ENCODE results near the gene PDZRN3. TPM values are rescaled to one million over a fixed set of nuclear protein-coding genes. Genes with fewer than 3 reads are reported as not detected.
A peak's percentile ranks its signal among the peaks of the same experiment; 100 is the strongest.
"Not testable (repeated sequence)": the region's sequence is repeated elsewhere in the genome, so short reads cannot be mapped to it uniquely, and the experiment has no call there.

PDZRN3 gene
- total and polyA plus RNA-seq, 4 donors, result 7.3 to 36.4 (median 16.3) TPM

GRCh38 chr3:73469331-73469730, 155.4 kb downstream of the PDZRN3 start:
- no peak overlapping the region for H3K4me3 ChIP-seq
- H3K27ac ChIP-seq (ENCODE audit: low read depth in 1 of 2, low read length in 1 of 2), result no peak overlapping the region
- TF ChIP-seq CTCF (IDR thresholded peaks at IDR 0.05; ENCODE audit: control extremely low read depth, extremely low read depth), result no peak
- H3K9me3 ChIP-seq (ENCODE audit: control insufficient read depth in 4 of 4, insufficient read depth in 3 of 4, low read length in 3 of 4), result no peaks in the 10 kb centered on the region
- ATAC-seq (ENCODE audit: insufficient read depth, low FRiP score) (no peak), DNase-seq (no peak)
- H3K4me1 ChIP-seq (ENCODE audit: control insufficient read depth in 5 of 5, insufficient read depth in 5 of 5, low read length in 5 of 5), result peaks cover 1 to 40% (median 14%) of the 10 kb centered on the region in 5 donors
- H3K27me3 ChIP-seq (ENCODE audit: control insufficient read depth in 3 of 3, insufficient read depth in 3 of 3, low read length in 2 of 3), result no peaks in the 10 kb centered on the region
- no peaks in the 10 kb centered on the region for H3K36me3 ChIP-seq (ENCODE audit: control insufficient read depth in 4 of 4, insufficient read depth in 4 of 4, low read length in 4 of 4)
- no peak overlapping the region for H3K9ac ChIP-seq (ENCODE audit: insufficient read depth in 1 of 2, low read length in 2 of 2)
- WGBS, 2 donors, result 90 to 91% methylated on average over 9 of the region's 9 CpGs

GRCh38 chr3:73467211-73467610, 157.5 kb downstream of the PDZRN3 start:
- WGBS, 2 donors, result 73 to 82% methylated on average over 3 of the region's 3 CpGs
- Histone ChIP-seq H3K27me3 (ENCODE audit: control insufficient read depth in 3 of 3, insufficient read depth in 3 of 3, low read length in 2 of 3) (no peaks in the 10 kb centered on the region), H3K27ac (ENCODE audit: low read depth in 1 of 2, low read length in 1 of 2) (no peak overlapping the region), H3K4me1 (ENCODE audit: control insufficient read depth in 5 of 5, insufficient read depth in 5 of 5, low read length in 5 of 5) (peaks cover 2 to 43% (median 14%) of the 10 kb centered on the region in 5 donors), H3K4me3 (no peak overlapping the region), H3K36me3 (ENCODE audit: control insufficient read depth in 4 of 4, insufficient read depth in 4 of 4, low read length in 4 of 4) (no peaks in the 10 kb centered on the region), H3K9me3 (ENCODE audit: control insufficient read depth in 4 of 4, insufficient read depth in 3 of 4, low read length in 3 of 4) (no peaks in the 10 kb centered on the region), H3K9ac (ENCODE audit: insufficient read depth in 1 of 2, low read length in 2 of 2) (no peak overlapping the region)
- TF ChIP-seq CTCF (IDR thresholded peaks at IDR 0.05; ENCODE audit: control extremely low read depth, extremely low read depth), result no peak
- ATAC-seq (ENCODE audit: insufficient read depth, low FRiP score) (no peak), DNase-seq (no peak)

- Histone ChIP-seq H3K4me3 (no peak overlapping the region), H3K9me3 (ENCODE audit: control insufficient read depth in 4 of 4, insufficient read depth in 3 of 4, low read length in 3 of 4) (no peaks in the 10 kb centered on the region), H3K27me3 (ENCODE audit: control insufficient read depth in 3 of 3, insufficient read depth in 3 of 3, low read length in 2 of 3) (no peaks in the 10 kb centered on the region), H3K36me3 (ENCODE audit: control insufficient read depth in 4 of 4, insufficient read depth in 4 of 4, low read length in 4 of 4) (no peaks in the 10 kb centered on the region), H3K9ac (ENCODE audit: insufficient read depth in 1 of 2, low read length in 2 of 2) (no peak overlapping the region), H3K27ac (ENCODE audit: low read depth in 1 of 2, low read length in 1 of 2) (peak overlapping the region in 1 of 2 donors; percentile 33), H3K4me1 (ENCODE audit: control insufficient read depth in 5 of 5, insufficient read depth in 5 of 5, low read length in 5 of 5) (peaks cover 0 to 41% (median 11%) of the 10 kb centered on the region in 5 donors)
- 74 to 78% methylated on average over 2 of the region's 2 CpGs for WGBS, 2 donors
- DNase-seq (no peak), ATAC-seq (ENCODE audit: insufficient read depth, low FRiP score) (no peak)
- no peak for TF ChIP-seq CTCF (IDR thresholded peaks at IDR 0.05; ENCODE audit: control extremely low read depth, extremely low read depth)
Observed at GRCh38 chr3:73465926-73466325, 158.8 kb downstream of the PDZRN3 start.

- DNase-seq; H3K9ac ChIP-seq (ENCODE audit: insufficient read depth in 1 of 2, low read length in 2 of 2); H3K4me3 ChIP-seq; H3K9me3 ChIP-seq (ENCODE audit: control insufficient read depth in 4 of 4, insufficient read depth in 3 of 4, low read length in 3 of 4); H3K27ac ChIP-seq (ENCODE audit: low read depth in 1 of 2, low read length in 1 of 2); ATAC-seq (ENCODE audit: insufficient read depth, low FRiP score); H3K27me3 ChIP-seq (ENCODE audit: control insufficient read depth in 3 of 3, insufficient read depth in 3 of 3, low read length in 2 of 3); H3K36me3 ChIP-seq (ENCODE audit: control insufficient read depth in 4 of 4, insufficient read depth in 4 of 4, low read length in 4 of 4): not testable (repeated sequence)
- H3K4me1 ChIP-seq (ENCODE audit: control insufficient read depth in 5 of 5, insufficient read depth in 5 of 5, low read length in 5 of 5), result peaks cover 0 to 44% (median 13%) of the 10 kb centered on the region in 5 donors
- 86 to 97% methylated on average over 5 of the region's 5 CpGs for WGBS, 2 donors
Observed at GRCh38 chr3:73464126-73464525, 160.6 kb downstream of the PDZRN3 start.
